GM23248 (cell line): Measurements from ENCODE around the gene MIER1.
"Not testable (repeated sequence)": the region's sequence is repeated elsewhere in the genome, so short reads cannot be mapped to it uniquely, and the experiment has no call there.

Source experiments
- EZH2 ChIP-seq: fragments of 200-600 bp; sonication (generic); IDR thresholded peaks from 2 replicates; pipeline ENCODE4 v1.6.1; 2018; ENCODE audit warnings: antibody characterized with exemption, mild to moderate bottlenecking; ENCODE audit not compliant: insufficient read depth, poor library complexity, severe bottlenecking
- EZH2phosphoT487 ChIP-seq: fragments of 200-600 bp; sonication (generic); IDR thresholded peaks from 2 replicates; pipeline ENCODE4 v1.6.1; 2018; ENCODE audit warnings: antibody characterized with exemption, moderate library complexity, mild to moderate bottlenecking, low read depth; ENCODE audit not compliant: insufficient read depth

GRCh38 chr1:66979621-66980020 is 54.8 kb downstream of the MIER1 start:
- not testable (repeated sequence) for TF ChIP-seq EZH2, EZH2phosphoT487
